Lung (tissue), 12 donors: ENCODE measurements around the gene UNC119. TPM values are rescaled to one million over a fixed set of nuclear protein-coding genes. Genes with fewer than 3 reads are reported as not detected.
A peak's percentile ranks its signal among the peaks of the same experiment; 100 is the strongest.

Experiments used
- ATAC-seq: fragments of 200-7000 bp; cut with Tn5 transposase; one replicate; pipeline ENCODE4 v1.9.1; 2020; ENCODE audit warnings: moderate number of reproducible peaks; ENCODE audit not compliant: insufficient read depth, low FRiP score
- DNase-seq, 3 donors: peaks; one replicate each; pipeline ENCODE4 v3.0.0-alpha.2; 2013 to 2017
- H3K27ac ChIP-seq, 2 donors: one replicate each; pipeline ENCODE4 v1.5.1; 2013; ENCODE audit warnings: mild to moderate bottlenecking in 2 of 2, moderate library complexity in 2 of 2, control low read depth in 1 of 2, inconsistent platforms in 1 of 2, low read depth in 1 of 2, low read length in 1 of 2
- H3K27me3 ChIP-seq, 3 donors: one replicate each; pipeline ENCODE4 v1.5.1; 2013; ENCODE audit warnings: low read length in 2 of 3; ENCODE audit not compliant: control insufficient read depth in 3 of 3, insufficient read depth in 3 of 3
- H3K36me3 ChIP-seq, 4 donors: one replicate each; pipeline ENCODE4 v1.5.1; 2013; ENCODE audit warnings: low read length in 4 of 4, mild to moderate bottlenecking in 1 of 4, moderate library complexity in 1 of 4; ENCODE audit not compliant: control insufficient read depth in 4 of 4, insufficient read depth in 4 of 4
- H3K4me1 ChIP-seq, 5 donors: one replicate each; pipeline ENCODE4 v1.5.1; 2013; ENCODE audit warnings: low read length in 5 of 5, mild to moderate bottlenecking in 2 of 5, moderate library complexity in 1 of 5; ENCODE audit not compliant: control insufficient read depth in 5 of 5, insufficient read depth in 5 of 5
- H3K4me3 ChIP-seq: one replicate; pipeline ENCODE4 v1.5.1; 2013; ENCODE audit warnings: mild to moderate bottlenecking, control low read depth, moderate library complexity
- H3K9ac ChIP-seq, 2 donors: one replicate each; pipeline ENCODE4 v1.5.1; 2013; ENCODE audit warnings: low read length in 2 of 2, control low read depth in 1 of 2; ENCODE audit not compliant: insufficient read depth in 1 of 2
- H3K9me3 ChIP-seq, 4 donors: one replicate each; pipeline ENCODE4 v1.5.1; 2013; ENCODE audit warnings: low read length in 3 of 4, mild to moderate bottlenecking in 1 of 4, moderate library complexity in 1 of 4; ENCODE audit not compliant: control insufficient read depth in 4 of 4, insufficient read depth in 3 of 4
- WGBS, 2 donors: extraction: QIAGEN DNeasy Blood & Tissue Kit; methylation state at CpG; one replicate each; pipeline ENCODE4 v1.1.7; 2013; 5-methylcytosine and 5-hydroxymethylcytosine counted together
- polyA plus RNA-seq, 2 donors: library from polyadenylated mRNA; stranded (reverse); fragments of 200-250 nt; gene quantifications; one replicate each; pipeline ENCODE4 v1.2.1, GENCODE V29; 2013
- total RNA-seq, 2 donors: library from RNA; depleted of rRNA in 1 of 2; stranded (reverse); fragments of >200 nt in 1 of 2; gene quantifications; one replicate each; pipeline ENCODE4 v1.2.1, GENCODE V29; 2014 to 2021
- TF ChIP-seq, protein P1 (sequence below): IDR thresholded peaks from 2 replicates; pipeline ENCODE4 v1.5.1; 2012; ENCODE audit warnings: mild to moderate bottlenecking; ENCODE audit errors: control extremely low read depth, extremely low read depth
- donor health status: control.
- donor health status: control.
- donor health status: Bipolar disorder and iron deficiency.
- donor health status: healthy.
- donor health status: DM: yes; HTN: yes; CAD: no.

The UNC119 gene
- total and polyA plus RNA-seq, 4 donors, result 19.0 to 40.0 (median 31.7) TPM

GRCh38 chr17:28554565-28554964 is 2.1 kb upstream of the UNC119 start:
- 86 to 97% methylated on average over 6 of the region's 6 CpGs for WGBS, 2 donors
- Histone ChIP-seq H3K9ac (no peak overlapping the region), H3K4me3 (no peak overlapping the region), H3K4me1 (peaks cover 0 to 12% (median 4%) of the 10 kb centered on the region in 5 donors), H3K36me3 (peaks cover 9 to 40% (median 33%) of the 10 kb centered on the region in 4 donors), H3K27me3 (no peaks in the 10 kb centered on the region), H3K9me3 (no peaks in the 10 kb centered on the region), H3K27ac (no peak overlapping the region)
- TF ChIP-seq, protein P1, sequence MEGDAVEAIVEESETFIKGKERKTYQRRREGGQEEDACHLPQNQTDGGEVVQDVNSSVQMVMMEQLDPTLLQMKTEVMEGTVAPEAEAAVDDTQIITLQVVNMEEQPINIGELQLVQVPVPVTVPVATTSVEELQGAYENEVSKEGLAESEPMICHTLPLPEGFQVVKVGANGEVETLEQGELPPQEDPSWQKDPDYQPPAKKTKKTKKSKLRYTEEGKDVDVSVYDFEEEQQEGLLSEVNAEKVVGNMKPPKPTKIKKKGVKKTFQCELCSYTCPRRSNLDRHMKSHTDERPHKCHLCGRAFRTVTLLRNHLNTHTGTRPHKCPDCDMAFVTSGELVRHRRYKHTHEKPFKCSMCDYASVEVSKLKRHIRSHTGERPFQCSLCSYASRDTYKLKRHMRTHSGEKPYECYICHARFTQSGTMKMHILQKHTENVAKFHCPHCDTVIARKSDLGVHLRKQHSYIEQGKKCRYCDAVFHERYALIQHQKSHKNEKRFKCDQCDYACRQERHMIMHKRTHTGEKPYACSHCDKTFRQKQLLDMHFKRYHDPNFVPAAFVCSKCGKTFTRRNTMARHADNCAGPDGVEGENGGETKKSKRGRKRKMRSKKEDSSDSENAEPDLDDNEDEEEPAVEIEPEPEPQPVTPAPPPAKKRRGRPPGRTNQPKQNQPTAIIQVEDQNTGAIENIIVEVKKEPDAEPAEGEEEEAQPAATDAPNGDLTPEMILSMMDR, result no peak
- ATAC-seq, result no peak
- no peak for DNase-seq

GRCh38 chr17:28553000-28553505 is 629 bp upstream of the UNC119 start:
- Histone ChIP-seq H3K4me3 (no peak overlapping the region), H3K9me3 (no peaks in the 10 kb centered on the region), H3K27me3 (no peaks in the 10 kb centered on the region), H3K4me1 (peaks cover 0 to 12% (median 4%) of the 10 kb centered on the region in 5 donors), H3K9ac (peak overlapping the region in 1 of 2 donors; percentile 57), H3K27ac (peak overlapping the region in 1 of 2 donors; percentile 26), H3K36me3 (peaks cover 6 to 35% (median 32%) of the 10 kb centered on the region in 4 donors)
- DNase-seq, result no peak
- no peak for ATAC-seq
- WGBS, 2 donors, result 91% methylated on average over 5 of the region's 5 CpGs
- TF ChIP-seq, protein P1, result no peak

GRCh38 chr17:28551421-28552175 is 826 bp downstream of the UNC119 start:
- Histone ChIP-seq H3K27me3 (no peaks in the 10 kb centered on the region), H3K9ac (no peak overlapping the region), H3K27ac (no peak overlapping the region), H3K9me3 (no peaks in the 10 kb centered on the region), H3K4me3 (no peak overlapping the region), H3K4me1 (peaks cover 0 to 12% (median 4%) of the 10 kb centered on the region in 5 donors), H3K36me3 (peaks cover 4 to 29% (median 25%) of the 10 kb centered on the region in 4 donors)
- ATAC-seq, result no peak
- WGBS, 2 donors, result 18 to 22% methylated on average over 10 of the region's 10 CpGs
- DNase-seq, result peak; percentile 39 to 55 (median 39)
- TF ChIP-seq, protein P1, result no peak
